ENCODE measurements around the gene WNT7A. TPM values are rescaled to one million over a fixed set of nuclear protein-coding genes. Genes with fewer than 3 reads are reported as not detected.

The WNT7A gene
- total and polyA plus RNA-seq, 4 donors, result 1.7 to 4.8 (median 2.0) TPM

DNA sequence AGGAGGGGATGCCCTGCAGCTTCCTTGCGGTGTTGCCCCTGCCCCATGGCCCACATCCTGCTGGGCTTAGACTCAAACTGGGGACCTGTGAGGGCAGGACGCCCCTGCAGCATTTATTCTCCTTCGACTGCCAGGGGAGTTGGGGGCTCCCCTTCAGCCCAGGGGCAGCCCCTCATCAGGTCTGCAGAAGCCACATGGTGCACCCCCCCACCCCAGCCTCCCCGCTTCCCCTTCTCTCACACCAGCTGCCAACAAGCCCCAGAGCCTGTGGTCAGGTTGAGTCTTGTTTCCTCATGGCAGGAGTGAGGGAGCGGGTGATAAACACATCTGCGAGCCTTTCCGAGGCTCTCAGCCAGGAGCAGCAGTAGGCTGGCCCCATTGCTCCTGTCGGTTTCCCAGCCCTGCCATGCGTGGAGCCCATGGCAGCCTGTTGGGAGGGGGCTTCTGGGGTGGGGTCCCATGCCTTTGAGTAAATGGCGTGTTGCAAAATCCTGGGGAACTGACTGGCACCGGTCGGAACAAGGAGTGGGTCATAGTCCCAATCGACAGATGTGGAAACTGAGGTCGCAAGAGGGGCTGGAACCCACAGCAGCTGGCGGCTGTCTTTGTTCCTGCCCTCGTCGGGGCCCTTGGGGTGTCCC, 27.8 kb downstream of the WNT7A start:
- Histone ChIP-seq H3K27ac (ENCODE audit: low read depth in 1 of 2, low read length in 1 of 2) (peak overlapping the region in 1 of 2 donors; percentile 18), H3K4me3 (no peak overlapping the region), H3K27me3 (ENCODE audit: control insufficient read depth in 3 of 3, insufficient read depth in 3 of 3, low read length in 2 of 3) (no peaks in the 10 kb centered on the region), H3K9me3 (ENCODE audit: control insufficient read depth in 4 of 4, insufficient read depth in 3 of 4, low read length in 3 of 4) (peaks cover 0 to 2% (median 0%) of the 10 kb centered on the region in 4 donors), H3K36me3 (ENCODE audit: control insufficient read depth in 4 of 4, insufficient read depth in 4 of 4, low read length in 4 of 4) (no peaks in the 10 kb centered on the region), H3K4me1 (ENCODE audit: control insufficient read depth in 5 of 5, insufficient read depth in 5 of 5, low read length in 5 of 5) (peaks cover 0 to 5% (median 0%) of the 10 kb centered on the region in 5 donors), H3K9ac (ENCODE audit: insufficient read depth in 1 of 2, low read length in 2 of 2) (no peak overlapping the region)
- 48 to 71% methylated on average over 17 of the region's 17 CpGs for WGBS, 2 donors
- TF ChIP-seq, protein P1, sequence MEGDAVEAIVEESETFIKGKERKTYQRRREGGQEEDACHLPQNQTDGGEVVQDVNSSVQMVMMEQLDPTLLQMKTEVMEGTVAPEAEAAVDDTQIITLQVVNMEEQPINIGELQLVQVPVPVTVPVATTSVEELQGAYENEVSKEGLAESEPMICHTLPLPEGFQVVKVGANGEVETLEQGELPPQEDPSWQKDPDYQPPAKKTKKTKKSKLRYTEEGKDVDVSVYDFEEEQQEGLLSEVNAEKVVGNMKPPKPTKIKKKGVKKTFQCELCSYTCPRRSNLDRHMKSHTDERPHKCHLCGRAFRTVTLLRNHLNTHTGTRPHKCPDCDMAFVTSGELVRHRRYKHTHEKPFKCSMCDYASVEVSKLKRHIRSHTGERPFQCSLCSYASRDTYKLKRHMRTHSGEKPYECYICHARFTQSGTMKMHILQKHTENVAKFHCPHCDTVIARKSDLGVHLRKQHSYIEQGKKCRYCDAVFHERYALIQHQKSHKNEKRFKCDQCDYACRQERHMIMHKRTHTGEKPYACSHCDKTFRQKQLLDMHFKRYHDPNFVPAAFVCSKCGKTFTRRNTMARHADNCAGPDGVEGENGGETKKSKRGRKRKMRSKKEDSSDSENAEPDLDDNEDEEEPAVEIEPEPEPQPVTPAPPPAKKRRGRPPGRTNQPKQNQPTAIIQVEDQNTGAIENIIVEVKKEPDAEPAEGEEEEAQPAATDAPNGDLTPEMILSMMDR (IDR thresholded peaks at IDR 0.05; ENCODE audit: control extremely low read depth, extremely low read depth), result no peak
- ATAC-seq (ENCODE audit: insufficient read depth, low FRiP score) (no peak), DNase-seq (no peak)

DNA sequence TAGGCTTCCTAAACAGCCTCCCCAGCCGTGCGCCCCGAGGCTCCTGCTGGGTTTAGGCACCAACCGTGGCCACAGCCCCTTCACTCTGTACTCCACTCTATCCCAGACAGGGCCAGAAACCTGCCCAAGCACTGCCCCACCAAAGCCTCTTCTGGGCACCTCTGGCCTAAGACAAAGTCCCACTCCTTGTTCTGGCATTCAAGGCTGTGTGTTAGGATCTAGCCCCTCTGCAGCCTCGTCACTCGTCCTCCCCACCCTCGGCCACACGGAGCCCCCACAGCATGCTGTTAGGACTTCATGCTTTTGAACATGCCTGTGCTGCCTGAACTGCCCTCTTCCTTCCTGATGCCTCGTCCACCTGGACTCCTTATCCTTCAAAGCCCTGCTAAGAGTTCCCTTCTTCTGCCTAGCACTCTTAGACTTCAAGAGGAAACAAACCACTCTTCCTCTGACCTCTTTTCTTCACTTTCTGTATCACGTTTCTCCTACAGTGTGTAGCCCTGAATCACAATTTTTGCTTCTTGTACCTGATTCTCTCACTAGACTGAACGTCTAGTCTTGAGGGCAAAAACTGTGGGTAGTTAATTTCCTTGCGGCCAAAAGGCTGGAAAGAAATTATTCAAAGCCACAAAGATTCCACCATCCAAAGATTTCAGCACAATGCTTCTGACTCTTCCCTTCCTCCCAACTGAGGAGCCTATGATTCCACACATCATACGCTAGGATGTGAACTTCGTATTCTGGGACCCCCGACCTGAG, 28.6 kb downstream of the WNT7A start:
- Histone ChIP-seq H3K27ac (ENCODE audit: low read depth in 1 of 2, low read length in 1 of 2) (peak overlapping the region in 1 of 2 donors; percentile 72), H3K4me1 (ENCODE audit: control insufficient read depth in 5 of 5, insufficient read depth in 5 of 5, low read length in 5 of 5) (peaks cover 0 to 5% (median 0%) of the 10 kb centered on the region in 5 donors), H3K27me3 (ENCODE audit: control insufficient read depth in 3 of 3, insufficient read depth in 3 of 3, low read length in 2 of 3) (no peaks in the 10 kb centered on the region), H3K4me3 (no peak overlapping the region), H3K36me3 (ENCODE audit: control insufficient read depth in 4 of 4, insufficient read depth in 4 of 4, low read length in 4 of 4) (no peaks in the 10 kb centered on the region), H3K9me3 (ENCODE audit: control insufficient read depth in 4 of 4, insufficient read depth in 3 of 4, low read length in 3 of 4) (peaks cover 0 to 2% (median 0%) of the 10 kb centered on the region in 4 donors), H3K9ac (ENCODE audit: insufficient read depth in 1 of 2, low read length in 2 of 2) (no peak overlapping the region)
- DNase-seq (no peak), ATAC-seq (ENCODE audit: insufficient read depth, low FRiP score) (no peak)
- TF ChIP-seq, protein P1 (IDR thresholded peaks at IDR 0.05; ENCODE audit: control extremely low read depth, extremely low read depth), result no peak
- WGBS, 2 donors, result 65 to 67% methylated on average over 15 of the region's 15 CpGs

DNA sequence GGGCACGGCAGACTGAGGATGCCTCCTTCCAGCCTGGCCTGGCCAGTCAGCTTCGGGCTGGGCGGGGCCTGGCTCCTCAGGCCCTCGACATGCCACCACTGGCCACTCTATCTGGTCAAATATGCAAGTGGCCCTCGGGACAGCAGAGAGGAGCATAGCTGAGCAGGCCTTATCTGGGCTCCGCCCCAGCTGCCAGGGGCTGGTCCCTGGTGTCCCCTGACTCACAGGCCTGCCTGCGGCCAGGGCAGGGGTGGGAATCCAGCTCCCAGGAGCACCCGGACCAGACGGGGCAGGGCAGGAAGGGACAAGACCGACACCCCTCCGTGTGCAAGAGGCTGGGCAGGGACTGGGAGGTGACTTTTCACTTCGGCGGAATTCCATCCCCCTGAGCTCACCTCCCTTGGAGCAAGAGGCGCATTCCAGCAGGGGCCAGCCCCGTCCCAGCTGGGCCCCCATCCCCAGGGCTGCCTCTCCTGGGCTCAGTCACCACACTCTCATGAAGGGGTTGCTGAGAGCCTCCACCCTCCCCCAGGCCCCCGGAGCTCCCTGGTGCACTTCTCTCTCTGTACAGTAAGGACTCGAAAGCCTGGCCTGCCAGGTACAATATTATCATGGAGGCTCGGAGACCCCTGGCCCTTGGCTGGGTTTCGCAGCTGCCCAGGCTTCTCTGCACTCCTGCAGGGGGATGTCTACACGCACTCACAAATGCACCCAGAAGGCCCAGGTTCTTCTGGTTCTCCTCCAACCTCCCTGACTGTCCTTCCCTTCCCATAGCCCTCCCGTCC, 29.5 kb downstream of the WNT7A start:
- H3K27ac ChIP-seq (ENCODE audit: low read depth in 1 of 2, low read length in 1 of 2), result peak overlapping the region in 1 of 2 donors; percentile 72
- DNase-seq, result peak; percentile 39 to 75 (median 66)
- ATAC-seq (ENCODE audit: insufficient read depth, low FRiP score), result peak; percentile 85
- H3K4me1 ChIP-seq (ENCODE audit: control insufficient read depth in 5 of 5, insufficient read depth in 5 of 5, low read length in 5 of 5), result peaks cover 0 to 5% (median 0%) of the 10 kb centered on the region in 5 donors
- no peaks in the 10 kb centered on the region for H3K36me3 ChIP-seq (ENCODE audit: control insufficient read depth in 4 of 4, insufficient read depth in 4 of 4, low read length in 4 of 4)
- H3K27me3 ChIP-seq (ENCODE audit: control insufficient read depth in 3 of 3, insufficient read depth in 3 of 3, low read length in 2 of 3), result no peaks in the 10 kb centered on the region
- WGBS, 2 donors, result 55 to 77% methylated on average over 21 of the region's 21 CpGs
- H3K4me3 ChIP-seq, result no peak overlapping the region
- H3K9ac ChIP-seq (ENCODE audit: insufficient read depth in 1 of 2, low read length in 2 of 2), result no peak overlapping the region
- TF ChIP-seq, protein P1 (IDR thresholded peaks at IDR 0.05; ENCODE audit: control extremely low read depth, extremely low read depth), result no peak
- H3K9me3 ChIP-seq (ENCODE audit: control insufficient read depth in 4 of 4, insufficient read depth in 3 of 4, low read length in 3 of 4), result no peaks in the 10 kb centered on the region
